HL-60 (cell line): ENCODE results near the gene PMVK.
A peak's percentile ranks its signal among the peaks of the same experiment; 100 is the strongest.

Experiments
- DNase-seq, 2 experiments: peaks; one replicate each; pipeline ENCODE4 v3.0.0-alpha.2; 2010 to 2020; ENCODE audit warnings: low read depth in 1 of 2, low spot score in 1 of 2
- H3K27ac ChIP-seq: fragments of 250-450 bp; sonication (Bioruptor Pico); replicated peaks from 2 replicates; pipeline ENCODE4 v1.5.1; 2020; ENCODE audit warnings: mild to moderate bottlenecking, moderate library complexity
- H3K27me3 ChIP-seq: fragments of 250-450 bp; sonication (Bioruptor Pico); 2 replicates; pipeline ENCODE4 v1.5.1; 2021; ENCODE audit warnings: mild to moderate bottlenecking, moderate library complexity; ENCODE audit not compliant: insufficient read depth, poor library complexity, severe bottlenecking
- H3K4me3 ChIP-seq: replicated peaks from 2 replicates; pipeline ENCODE4 v1.5.1; 2011; ENCODE audit warnings: mild to moderate bottlenecking, control low read depth, low read length; ENCODE audit not compliant: insufficient read depth
- CTCF ChIP-seq: IDR thresholded peaks from one replicate; pipeline ENCODE4 v1.5.1; 2011; ENCODE audit warnings: low read length, control low read depth, inconsistent platforms; ENCODE audit not compliant: insufficient read depth
- GABPA ChIP-seq: IDR thresholded peaks from 2 replicates; pipeline ENCODE4 v1.6.1; 2012; ENCODE audit warnings: low read depth
- POLR2AphosphoS5 ChIP-seq: IDR thresholded peaks from 2 replicates; pipeline ENCODE4 v1.6.1; 2012; ENCODE audit warnings: low read depth
- REST ChIP-seq: IDR thresholded peaks from 2 replicates; pipeline ENCODE4 v1.6.1; 2012; ENCODE audit warnings: low read depth; ENCODE audit not compliant: insufficient replicate concordance
- SPI1 ChIP-seq: IDR thresholded peaks from 2 replicates; pipeline ENCODE4 v1.6.1; 2012; ENCODE audit warnings: low read depth, mild to moderate bottlenecking, borderline replicate concordance

The PMVK gene

GRCh38 chr1:154972517-154973343, 36.2 kb upstream of the PMVK start:
- Histone ChIP-seq H3K27me3 (no peaks in the 10 kb centered on the region), H3K27ac (no peak overlapping the region), H3K4me3 (peak overlapping the region; percentile 53)
- no peak for DNase-seq
- TF ChIP-seq CTCF (no peak), SPI1 (no peak), POLR2AphosphoS5 (no peak), REST (no peak), GABPA (no peak)

GRCh38 chr1:154972213-154972516, 35.6 kb upstream of the PMVK start:
- no peak for TF ChIP-seq GABPA
- TF ChIP-seq POLR2AphosphoS5 = no peak
- TF ChIP-seq REST = no peak
- TF ChIP-seq SPI1 = no peak
- TF ChIP-seq CTCF = no peak
- no peak overlapping the region for H3K27ac ChIP-seq
- H3K4me3 ChIP-seq = no peak overlapping the region
- DNase-seq = no peak
- no peaks in the 10 kb centered on the region for H3K27me3 ChIP-seq

- Histone ChIP-seq H3K4me3 (no peak overlapping the region), H3K27ac (no peak overlapping the region), H3K27me3 (no peaks in the 10 kb centered on the region)
- DNase-seq = no peak
- TF ChIP-seq SPI1 (no peak), CTCF (no peak), GABPA (no peak)
These were observed 35.0 kb upstream of the PMVK start for GRCh38 chr1:154971341-154971998.
